MM.1S (cell line): Measurements from ENCODE around the gene IQSEC1.

Source experiments
- DNase-seq: peaks from one replicate; pipeline ENCODE4 v3.0.0-alpha.2; 2015
- H2AFZ ChIP-seq: fragments of 300-600 bp; sonication (generic); 2 replicates; pipeline ENCODE4 v1.6.0; 2016; ENCODE audit warnings: antibody characterized with exemption, low read length
- H3F3A ChIP-seq: fragments of 300-600 bp; sonication (generic); 2 replicates; pipeline ENCODE4 v1.6.1; 2016; ENCODE audit warnings: mild to moderate bottlenecking, antibody characterized with exemption, low read length, moderate library complexity, mixed read lengths; ENCODE audit not compliant: insufficient read depth
- H3K27ac ChIP-seq: fragments of 300-600 bp; sonication (generic); 2 replicates; pipeline ENCODE4 v1.5.1; 2016; ENCODE audit warnings: mild to moderate bottlenecking, low read length
- H3K27me3 ChIP-seq: fragments of 300-600 bp; sonication (generic); replicated peaks from 2 replicates; pipeline ENCODE4 v1.6.0; 2016; ENCODE audit warnings: low read length; ENCODE audit not compliant: insufficient read depth
- H3K36me3 ChIP-seq: fragments of 300-600 bp; sonication (generic); replicated peaks from 2 replicates; pipeline ENCODE4 v1.6.1; 2016; ENCODE audit warnings: mild to moderate bottlenecking, low read length, mixed read lengths; ENCODE audit not compliant: insufficient read depth
- H3K4me1 ChIP-seq: fragments of 300-600 bp; sonication (generic); 2 replicates; pipeline ENCODE4 v1.6.1; 2016; ENCODE audit warnings: low read length, mixed read lengths
- H3K4me2 ChIP-seq: fragments of 300-600 bp; sonication (generic); 2 replicates; pipeline ENCODE4 v1.6.0; 2016; ENCODE audit warnings: low read depth, low read length
- H3K4me3 ChIP-seq: fragments of 300-600 bp; sonication (generic); 2 replicates; pipeline ENCODE4 v1.5.1; 2016; ENCODE audit warnings: low read length, mixed read lengths
- H3K79me2 ChIP-seq: fragments of 300-600 bp; sonication (generic); 2 replicates; pipeline ENCODE4 v1.6.1; 2016; ENCODE audit warnings: mixed run types, low read length, mixed read lengths
- H3K9ac ChIP-seq: fragments of 300-600 bp; sonication (generic); 2 replicates; pipeline ENCODE4 v1.6.1; 2016; ENCODE audit warnings: low read length, mixed read lengths
- H3K9me2 ChIP-seq: fragments of 300-600 bp; sonication (generic); replicated peaks from 2 replicates; pipeline ENCODE4 v1.6.1; 2016; ENCODE audit warnings: mild to moderate bottlenecking, low read length, mixed read lengths; ENCODE audit not compliant: insufficient read depth
- H3K9me3 ChIP-seq: fragments of 300-600 bp; sonication (generic); replicated peaks from 2 replicates; pipeline ENCODE4 v1.6.1; 2016; ENCODE audit warnings: mild to moderate bottlenecking, low read length, mixed read lengths; ENCODE audit not compliant: insufficient read depth
- H4K20me1 ChIP-seq: fragments of 300-600 bp; sonication (generic); 2 replicates; pipeline ENCODE4 v1.6.1; 2016; ENCODE audit warnings: mild to moderate bottlenecking, low read length, moderate library complexity, mixed read lengths; ENCODE audit not compliant: insufficient read depth
- CTCF ChIP-seq: fragments of 300-600 bp; sonication (generic); IDR thresholded peaks from 2 replicates; pipeline ENCODE4 v1.5.1; 2016; ENCODE audit warnings: antibody characterized with exemption, low read length, mixed read lengths
- EZH2 ChIP-seq: fragments of 300-600 bp; sonication (generic); optimal IDR thresholded peaks from 2 replicates; pipeline ENCODE3; 2017; ENCODE audit warnings: low read depth, mild to moderate bottlenecking, antibody characterized with exemption, low read length, mixed read lengths
- EZH2phosphoT487 ChIP-seq: fragments of 300-600 bp; sonication (generic); IDR thresholded peaks from 2 replicates; pipeline ENCODE4 v1.6.1; 2018; ENCODE audit warnings: antibody characterized with exemption, low read length

Gene IQSEC1

GRCh38 chr3:13007251-13007941 lies 65.8 kb downstream of the IQSEC1 start:
- peaks cover 88% of the 10 kb centered on the region for H3K4me1 ChIP-seq
- H3K27ac ChIP-seq: no peak overlapping the region
- H3K9ac ChIP-seq: no peak overlapping the region
- H3K4me2 ChIP-seq: no peak overlapping the region
- no peaks in the 10 kb centered on the region for H3K9me2 ChIP-seq
- TF ChIP-seq EZH2phosphoT487 (no peak), CTCF (no peak), EZH2 (no peak)
- no peaks in the 10 kb centered on the region for H3K36me3 ChIP-seq
- peaks cover 87% of the 10 kb centered on the region for H3K79me2 ChIP-seq
- H3K9me3 ChIP-seq: no peaks in the 10 kb centered on the region
- no peaks in the 10 kb centered on the region for H4K20me1 ChIP-seq
- no peak for DNase-seq
- H2AFZ ChIP-seq: no peak overlapping the region
- no peak overlapping the region for H3K4me3 ChIP-seq
- no peaks in the 10 kb centered on the region for H3K27me3 ChIP-seq
- H3F3A ChIP-seq: peaks cover 48% of the 10 kb centered on the region

- Histone ChIP-seq H3K79me2 (peaks cover 97% of the 10 kb centered on the region), H3K36me3 (no peaks in the 10 kb centered on the region), H3K9me3 (no peaks in the 10 kb centered on the region), H3F3A (peaks cover 43% of the 10 kb centered on the region), H3K9ac (no peak overlapping the region), H3K9me2 (no peaks in the 10 kb centered on the region), H4K20me1 (no peaks in the 10 kb centered on the region), H3K27ac (no peak overlapping the region; the same call in 1 of the 2 replicates), H3K4me3 (no peak overlapping the region), H3K4me1 (peaks cover 90% of the 10 kb centered on the region), H3K4me2 (no peak overlapping the region), H2AFZ (no peak overlapping the region), H3K27me3 (no peaks in the 10 kb centered on the region)
- DNase-seq: no peak
- TF ChIP-seq EZH2 (no peak), CTCF (no peak), EZH2phosphoT487 (no peak)
Observed at GRCh38 chr3:13006216-13006990, 66.8 kb downstream of the IQSEC1 start.

- no peak for DNase-seq
- H3K9me2 ChIP-seq: no peaks in the 10 kb centered on the region
- H4K20me1 ChIP-seq: no peaks in the 10 kb centered on the region
- H3K27me3 ChIP-seq: no peaks in the 10 kb centered on the region
- no peaks in the 10 kb centered on the region for H3K9me3 ChIP-seq
- H3K4me1 ChIP-seq: peaks cover 87% of the 10 kb centered on the region
- peaks cover 6% of the 10 kb centered on the region for H3K36me3 ChIP-seq
- peaks cover 97% of the 10 kb centered on the region for H3K79me2 ChIP-seq
- H3K4me3 ChIP-seq: no peak overlapping the region
- no peak overlapping the region for H3K9ac ChIP-seq
- H3K4me2 ChIP-seq: no peak overlapping the region
- H3K27ac ChIP-seq: no peak overlapping the region; the same call in 1 of the 2 replicates
- H2AFZ ChIP-seq: no peak overlapping the region
- TF ChIP-seq EZH2phosphoT487: no peak
- TF ChIP-seq CTCF: no peak
- TF ChIP-seq EZH2: no peak
- peaks cover 37% of the 10 kb centered on the region for H3F3A ChIP-seq
Observed at GRCh38 chr3:13005301-13005700, 67.9 kb downstream of the IQSEC1 start.
